SK-N-SH treated with all-trans-retinoic acid at 6 μM for 48 hours (cell line): Measurements from ENCODE around the gene ELOVL5.

Experiments used
- ATAC-seq: fragments of 200-7000 bp; cut with Tn5 transposase; 3 replicates; pipeline ENCODE4 v1.9.1; 2020; ENCODE audit warnings: mild to moderate bottlenecking, moderate library complexity
- ARNTL ChIP-seq: fragments of 450-650 bp; formaldehyde crosslinking; IDR thresholded peaks from 2 replicates; pipeline ENCODE4 v1.5.0; 2020; ENCODE audit warnings: low read depth, mild to moderate bottlenecking, moderate library complexity, borderline replicate concordance
- BACH2 ChIP-seq: fragments of 250-450 bp; sonication (Bioruptor Pico); IDR thresholded peaks from 2 replicates; pipeline ENCODE4 v1.9.0; 2021; ENCODE audit warnings: mild to moderate bottlenecking, borderline replicate concordance
- CSDC2 ChIP-seq: fragments of 250-450 bp; sonication (Bioruptor Pico); IDR thresholded peaks from 2 replicates; pipeline ENCODE4 v1.5.0; 2020; ENCODE audit warnings: mild to moderate bottlenecking, moderate library complexity
- ESRRG ChIP-seq: fragments of 250-450 bp; sonication (Bioruptor Pico); IDR thresholded peaks from 2 replicates; pipeline ENCODE4 v1.6.1; 2021; ENCODE audit warnings: mild to moderate bottlenecking
- GLIS3 ChIP-seq: fragments of 250-450 bp; sonication (Bioruptor Pico); IDR thresholded peaks from 2 replicates; pipeline ENCODE4 v1.5.0; 2020; ENCODE audit warnings: mild to moderate bottlenecking, moderate library complexity
- ISL1 ChIP-seq: fragments of 250-450 bp; sonication (Bioruptor Pico); IDR thresholded peaks from 2 replicates; pipeline ENCODE4 v2.1.2; 2022; ENCODE audit warnings: mild to moderate bottlenecking, moderate library complexity
- OSR1 ChIP-seq: fragments of 250-450 bp; sonication (Bioruptor Pico); IDR thresholded peaks from 2 replicates; pipeline ENCODE4 v1.8.0; 2022; ENCODE audit warnings: moderate library complexity, mild to moderate bottlenecking, inconsistent platforms
- PATZ1 ChIP-seq: fragments of 250-450 bp; sonication (Bioruptor Pico); IDR thresholded peaks from 2 replicates; pipeline ENCODE4 v1.8.0; 2020; ENCODE audit warnings: mild to moderate bottlenecking, moderate library complexity, borderline replicate concordance
- PPARA ChIP-seq: fragments of 250-450 bp; sonication (Bioruptor Pico); IDR thresholded peaks from 2 replicates; pipeline ENCODE4 v1.5.0; 2020; ENCODE audit warnings: mild to moderate bottlenecking, borderline replicate concordance
- RARB ChIP-seq: fragments of 250-450 bp; sonication (Bioruptor Pico); IDR thresholded peaks from 2 replicates; pipeline ENCODE4 v1.8.0; 2021; ENCODE audit warnings: mild to moderate bottlenecking, moderate library complexity
- SNAI2 ChIP-seq: fragments of 250-450 bp; sonication (Bioruptor Pico); IDR thresholded peaks from 2 replicates; pipeline ENCODE4 v1.5.0; 2020; ENCODE audit warnings: mild to moderate bottlenecking, moderate library complexity
- TOX ChIP-seq: fragments of 250-450 bp; sonication (Bioruptor Pico); IDR thresholded peaks from 2 replicates; pipeline ENCODE4 v1.8.0; 2021; ENCODE audit warnings: mild to moderate bottlenecking, moderate library complexity, borderline replicate concordance
- TSHZ2 ChIP-seq: fragments of 250-450 bp; sonication (Bioruptor Pico); IDR thresholded peaks from 2 replicates; pipeline ENCODE4 v1.5.0; 2020; ENCODE audit warnings: mild to moderate bottlenecking, moderate library complexity
- ZC3H10 ChIP-seq: fragments of 250-450 bp; sonication (Bioruptor Pico); IDR thresholded peaks from 2 replicates; pipeline ENCODE4 v1.5.1; 2021; ENCODE audit warnings: mild to moderate bottlenecking, moderate library complexity
- ZFP3 ChIP-seq: fragments of 250-450 bp; sonication (Bioruptor Pico); IDR thresholded peaks from 2 replicates; pipeline ENCODE4 v1.5.0; 2020; ENCODE audit warnings: mild to moderate bottlenecking, moderate library complexity
- ZFP30 ChIP-seq: fragments of 450-650 bp; formaldehyde crosslinking; IDR thresholded peaks from 2 replicates; pipeline ENCODE4 v1.5.0; 2022; ENCODE audit warnings: mild to moderate bottlenecking, moderate library complexity
- ZNF565 ChIP-seq: fragments of 450-650 bp; formaldehyde crosslinking; conservative IDR thresholded peaks from 2 replicates; pipeline ENCODE4 v1.5.0; 2020; ENCODE audit warnings: low read depth, mild to moderate bottlenecking, moderate library complexity
- ZNF8 ChIP-seq: fragments of 450-650 bp; formaldehyde crosslinking; IDR thresholded peaks from 2 replicates; pipeline ENCODE4 v1.5.0; 2020; ENCODE audit warnings: mild to moderate bottlenecking, moderate library complexity
- TF ChIP-seq, protein P1 (sequence below): fragments of 250-450 bp; sonication (Bioruptor Pico); IDR thresholded peaks from 2 replicates; pipeline ENCODE4 v1.5.1; 2020; ENCODE audit warnings: low read depth, mild to moderate bottlenecking, moderate library complexity
- TF ChIP-seq, protein P2 (sequence below): fragments of 250-450 bp; sonication (Bioruptor Pico); IDR thresholded peaks from 2 replicates; pipeline ENCODE4 v1.8.0; 2021; ENCODE audit warnings: low read depth, mild to moderate bottlenecking, moderate library complexity, borderline replicate concordance

The ELOVL5 gene

DNA sequence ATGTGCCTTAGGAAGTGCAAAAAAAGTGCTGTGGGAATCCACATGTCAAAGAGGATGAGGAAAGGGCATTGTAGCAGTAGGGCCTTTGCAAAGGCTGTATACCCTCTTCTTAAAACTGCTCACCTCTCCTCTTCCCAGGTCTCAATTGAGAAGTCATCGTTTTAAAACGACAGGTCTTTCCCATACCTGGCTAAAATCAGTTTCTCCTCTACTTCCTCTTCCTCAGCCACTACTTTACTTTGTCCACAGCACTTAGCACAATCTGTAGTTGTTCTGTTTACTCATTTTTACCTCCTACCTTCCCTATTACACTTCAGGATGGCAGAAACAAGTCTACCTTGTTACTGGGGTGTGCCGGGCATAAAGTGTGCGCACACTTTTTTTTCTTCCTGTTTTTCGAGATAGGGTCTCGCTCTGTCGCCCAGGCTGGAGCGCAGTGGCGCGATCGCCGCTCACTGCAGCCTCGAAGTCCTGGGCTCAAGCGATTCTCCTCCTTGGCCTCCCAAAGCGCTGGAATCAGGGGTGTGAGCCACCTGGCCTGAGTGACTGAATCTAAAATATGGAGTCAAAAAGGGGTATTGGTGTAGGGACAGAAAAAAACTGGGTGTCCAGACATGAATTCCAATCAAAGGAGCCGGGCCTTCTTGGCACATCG is 9.8 kb upstream of the ELOVL5 start:
- no peak for ATAC-seq
- TF ChIP-seq CSDC2 (CRISPR knock-in tag): no peak
- TF ChIP-seq, all 23 proteins: peak for 0

DNA sequence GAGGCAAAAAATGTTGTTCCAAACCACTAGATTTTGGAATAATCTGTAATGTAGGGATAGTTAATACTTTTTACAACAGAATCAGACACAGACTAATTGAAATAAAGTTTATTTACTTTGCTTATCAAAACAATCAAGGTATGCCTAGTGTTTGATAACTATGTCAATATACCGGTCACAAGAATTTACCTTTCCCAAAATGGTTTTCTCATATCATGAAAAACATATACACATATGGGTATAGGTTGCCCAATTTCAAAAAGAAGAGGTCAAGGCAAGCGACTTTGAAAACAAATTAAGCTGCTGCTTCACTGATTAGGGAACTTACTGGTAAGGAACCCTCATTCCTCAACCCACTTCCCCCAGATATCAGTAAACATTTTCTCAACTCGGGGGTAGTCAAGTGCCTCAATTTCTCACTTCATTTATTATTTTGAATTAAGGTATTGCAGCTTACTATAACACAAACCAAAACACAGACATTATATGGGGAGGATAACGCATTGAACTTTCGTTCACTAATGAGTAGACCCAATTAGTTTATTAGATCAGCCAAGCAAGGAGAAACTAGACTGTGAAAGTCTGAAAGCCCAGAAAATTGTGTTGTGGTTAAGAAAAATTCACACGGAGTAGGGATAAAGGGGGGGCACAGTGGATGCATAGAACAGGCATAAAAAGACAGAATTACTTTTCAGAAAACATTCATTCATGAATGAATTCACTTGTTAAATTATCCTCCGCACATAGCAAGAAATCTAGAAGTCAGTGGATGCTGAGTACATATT is 9.0 kb upstream of the ELOVL5 start:
- no peak for TF ChIP-seq ZFP3 (CRISPR knock-in tag)
- TF ChIP-seq BACH2: no peak
- no peak for TF ChIP-seq ZNF8 (CRISPR knock-in tag)
- no peak for TF ChIP-seq CSDC2 (CRISPR knock-in tag)
- TF ChIP-seq, protein P1, sequence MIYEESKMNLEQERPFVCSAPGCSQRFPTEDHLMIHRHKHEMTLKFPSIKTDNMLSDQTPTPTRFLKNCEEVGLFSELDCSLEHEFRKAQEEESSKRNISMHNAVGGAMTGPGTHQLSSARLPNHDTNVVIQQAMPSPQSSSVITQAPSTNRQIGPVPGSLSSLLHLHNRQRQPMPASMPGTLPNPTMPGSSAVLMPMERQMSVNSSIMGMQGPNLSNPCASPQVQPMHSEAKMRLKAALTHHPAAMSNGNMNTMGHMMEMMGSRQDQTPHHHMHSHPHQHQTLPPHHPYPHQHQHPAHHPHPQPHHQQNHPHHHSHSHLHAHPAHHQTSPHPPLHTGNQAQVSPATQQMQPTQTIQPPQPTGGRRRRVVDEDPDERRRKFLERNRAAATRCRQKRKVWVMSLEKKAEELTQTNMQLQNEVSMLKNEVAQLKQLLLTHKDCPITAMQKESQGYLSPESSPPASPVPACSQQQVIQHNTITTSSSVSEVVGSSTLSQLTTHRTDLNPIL: no peak
- no peak for TF ChIP-seq ISL1 (CRISPR knock-in tag)
- no peak for TF ChIP-seq TSHZ2 (CRISPR knock-in tag)
- TF ChIP-seq TOX (CRISPR knock-in tag): no peak
- TF ChIP-seq GLIS3 (CRISPR knock-in tag): no peak
- no peak for TF ChIP-seq PPARA
- no peak for ATAC-seq

DNA sequence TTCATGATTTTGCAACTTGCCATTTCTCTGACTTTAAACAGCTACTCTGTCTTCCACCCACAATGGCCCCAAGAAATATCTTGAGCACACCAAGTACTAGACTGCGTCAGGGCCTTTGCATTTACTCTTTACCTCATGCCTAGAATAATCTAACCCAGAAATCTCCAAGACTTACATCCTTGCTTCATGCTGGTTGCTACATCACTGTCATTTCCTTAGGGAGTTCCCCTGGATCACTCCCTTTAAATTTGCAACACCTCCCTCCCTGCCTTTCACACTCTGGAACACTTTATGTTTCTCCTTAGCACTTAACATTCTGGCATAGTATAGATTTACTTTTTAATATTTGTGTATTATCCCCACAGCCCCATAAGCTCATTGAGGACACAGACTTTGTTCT is 4.9 kb upstream of the ELOVL5 start:
- ATAC-seq: no peak
- TF ChIP-seq PATZ1 (CRISPR knock-in tag): no peak
- TF ChIP-seq SNAI2 (CRISPR knock-in tag): no peak
- TF ChIP-seq ESRRG: no peak

DNA sequence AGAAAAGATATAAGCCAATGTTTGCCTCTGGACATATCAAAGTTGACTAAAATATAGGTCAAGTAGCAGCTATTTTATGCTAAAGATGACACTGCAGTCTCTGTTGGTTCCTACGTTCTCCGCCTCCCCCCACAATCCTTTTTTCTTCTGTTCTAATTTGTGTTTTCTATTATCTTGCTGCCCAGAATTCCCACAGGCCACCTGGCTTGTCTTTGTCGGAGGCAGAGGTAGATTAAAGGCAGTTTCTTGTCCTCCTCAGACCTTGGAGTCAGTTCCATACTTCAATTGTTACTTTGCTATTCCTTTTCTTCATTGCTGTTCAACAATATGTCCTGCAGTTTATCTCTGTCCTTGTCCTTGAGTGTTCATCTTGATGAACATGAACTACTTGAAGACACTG is 3.6 kb upstream of the ELOVL5 start:
- no peak for TF ChIP-seq OSR1 (CRISPR knock-in tag)
- no peak for TF ChIP-seq ZNF8 (CRISPR knock-in tag)
- no peak for TF ChIP-seq ZFP30 (CRISPR knock-in tag)
- no peak for TF ChIP-seq TSHZ2 (CRISPR knock-in tag)
- no peak for TF ChIP-seq PPARA
- ATAC-seq: no peak

DNA sequence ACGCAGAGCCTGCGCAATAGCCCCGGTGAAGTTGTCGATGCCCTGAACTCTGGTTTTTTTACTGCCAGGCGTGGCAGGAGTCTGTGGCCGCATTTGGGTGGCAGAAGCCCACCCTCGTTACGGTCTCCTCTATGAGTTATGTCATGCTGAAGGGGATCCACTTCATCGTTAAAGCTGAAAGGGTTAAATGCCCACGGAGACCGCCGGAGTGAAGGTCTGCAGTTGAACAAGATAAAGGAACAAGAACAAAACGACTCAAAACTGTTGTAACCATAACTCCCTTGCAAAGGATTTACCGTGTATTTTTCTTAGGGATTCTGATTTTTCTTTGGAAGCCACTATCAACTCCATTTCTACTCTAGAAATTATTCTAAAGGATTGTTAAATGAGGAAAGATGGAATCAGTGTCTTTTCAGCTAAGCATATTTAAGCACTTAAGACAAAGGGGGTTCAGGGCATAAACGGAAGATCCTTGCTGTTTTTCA is 501 bp upstream of the ELOVL5 start:
- no peak for ATAC-seq
- TF ChIP-seq ZNF565 (no peak), ZC3H10 (CRISPR knock-in tag) (no peak), OSR1 (CRISPR knock-in tag) (no peak), RARB (CRISPR knock-in tag) (no peak), ISL1 (CRISPR knock-in tag) (no peak), PATZ1 (CRISPR knock-in tag) (no peak), ARNTL (CRISPR knock-in tag) (no peak)
- TF ChIP-seq, protein P2, sequence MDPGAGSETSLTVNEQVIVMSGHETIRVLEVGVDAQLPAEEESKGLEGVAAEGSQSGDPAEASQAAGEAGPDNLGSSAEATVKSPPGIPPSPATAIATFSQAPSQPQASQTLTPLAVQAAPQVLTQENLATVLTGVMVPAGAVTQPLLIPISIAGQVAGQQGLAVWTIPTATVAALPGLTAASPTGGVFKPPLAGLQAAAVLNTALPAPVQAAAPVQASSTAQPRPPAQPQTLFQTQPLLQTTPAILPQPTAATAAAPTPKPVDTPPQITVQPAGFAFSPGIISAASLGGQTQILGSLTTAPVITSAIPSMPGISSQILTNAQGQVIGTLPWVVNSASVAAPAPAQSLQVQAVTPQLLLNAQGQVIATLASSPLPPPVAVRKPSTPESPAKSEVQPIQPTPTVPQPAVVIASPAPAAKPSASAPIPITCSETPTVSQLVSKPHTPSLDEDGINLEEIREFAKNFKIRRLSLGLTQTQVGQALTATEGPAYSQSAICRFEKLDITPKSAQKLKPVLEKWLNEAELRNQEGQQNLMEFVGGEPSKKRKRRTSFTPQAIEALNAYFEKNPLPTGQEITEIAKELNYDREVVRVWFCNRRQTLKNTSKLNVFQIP (CRISPR knock-in tag): no peak
- TF ChIP-seq, protein P1: no peak
